Stimulated activated CD4-positive, alpha-beta T cell treated with anti-CD3 and anti-CD28 coated beads, Interleukin-12 subunit alpha, Interleukin-12 subunit beta, amount 100 ng/mL, for 48 hours (primary cell): Measurements from ENCODE around the gene UGT1A6.
"Not testable (repeated sequence)": the region's sequence is repeated elsewhere in the genome, so short reads cannot be mapped to it uniquely, and the experiment has no call there.

Experiments used
- DNase-seq, 3 donors: peaks; one replicate each; pipeline ENCODE4 v3.0.0-alpha.2; 2020; ENCODE audit warnings: low read depth in 2 of 3, low spot score in 1 of 3

The UGT1A6 gene

GRCh38 chr2:233684640-233685039 lies 8.1 kb upstream of the UGT1A6 start:
- DNase-seq: no peak

GRCh38 chr2:233686928-233687327 lies 5.8 kb upstream of the UGT1A6 start:
- DNase-seq: no peak

GRCh38 chr2:233688341-233688740 lies 4.3 kb upstream of the UGT1A6 start:
- DNase-seq: no peak

- DNase-seq: no peak
These were observed 3.7 kb upstream of the UGT1A6 start for GRCh38 chr2:233689031-233689430.

GRCh38 chr2:233689501-233689900 lies 3.2 kb upstream of the UGT1A6 start:
- no peak for DNase-seq

GRCh38 chr2:233690444-233690843 lies 2.2 kb upstream of the UGT1A6 start:
- no peak for DNase-seq

- DNase-seq: no peak
These were observed 952 bp upstream of the UGT1A6 start for GRCh38 chr2:233691443-233692433.

- no peak for DNase-seq
These were observed 1.3 kb downstream of the UGT1A6 start for GRCh38 chr2:233693963-233694362.

GRCh38 chr2:233698740-233699139 lies 6.0 kb downstream of the UGT1A6 start:
- DNase-seq: no peak

- no peak for DNase-seq
These were observed 6.8 kb downstream of the UGT1A6 start for GRCh38 chr2:233699424-233700027.

- no peak for DNase-seq
These were observed 7.4 kb downstream of the UGT1A6 start for GRCh38 chr2:233700028-233700635.

GRCh38 chr2:233700842-233701241 lies 8.2 kb downstream of the UGT1A6 start:
- DNase-seq: not testable (repeated sequence)

GRCh38 chr2:233702238-233702637 lies 9.5 kb downstream of the UGT1A6 start:
- no peak for DNase-seq

GRCh38 chr2:233705911-233706506 lies 13.3 kb downstream of the UGT1A6 start:
- DNase-seq: no peak

- DNase-seq: no peak
These were observed 14.0 kb downstream of the UGT1A6 start for GRCh38 chr2:233706720-233707119.

GRCh38 chr2:233707940-233708644 lies 15.4 kb downstream of the UGT1A6 start:
- no peak for DNase-seq

GRCh38 chr2:233708942-233709341 lies 16.3 kb downstream of the UGT1A6 start:
- no peak for DNase-seq

- DNase-seq: peak; percentile 29 to 62 (median 62)
These were observed 18.8 kb downstream of the UGT1A6 start for GRCh38 chr2:233711312-233712008.

GRCh38 chr2:233712611-233713261 lies 20.0 kb downstream of the UGT1A6 start, which contains the start of gene UGT1A5:
TSS of gene UGT1A5 (plus strand) at chr2:233712907. CDS start at chr2:233712992, 85 bp downstream.
- no peak for DNase-seq

GRCh38 chr2:233713262-233713615 lies 20.5 kb downstream of the UGT1A6 start:
- DNase-seq: no peak
